Muscle of leg (tissue), 11 donors: ENCODE results near the gene RXRB. TPM values are rescaled to one million over a fixed set of nuclear protein-coding genes. Genes with fewer than 3 reads are reported as not detected.

ENCODE experiments used
- DNase-seq: peaks from one replicate; pipeline ENCODE4 v3.0.0; 2013
- H3K27ac ChIP-seq: one replicate; pipeline ENCODE4 v1.5.1; 2013; ENCODE audit warnings: mild to moderate bottlenecking, low read length, control low read depth
- H3K27me3 ChIP-seq: one replicate; pipeline ENCODE4 v1.6.1; 2013; ENCODE audit warnings: low read length; ENCODE audit not compliant: control insufficient read depth, insufficient read depth
- H3K36me3 ChIP-seq: one replicate; pipeline ENCODE4 v1.6.1; 2013; ENCODE audit warnings: low read length; ENCODE audit not compliant: control insufficient read depth, insufficient read depth
- H3K4me1 ChIP-seq: one replicate; pipeline ENCODE4 v1.6.1; 2013; ENCODE audit warnings: low read length; ENCODE audit not compliant: control insufficient read depth, insufficient read depth
- H3K4me3 ChIP-seq: one replicate; pipeline ENCODE4 v1.5.1; 2013; ENCODE audit warnings: low read length, control low read depth
- H3K9me3 ChIP-seq: replicated peaks from 2 replicates; pipeline ENCODE4 v1.6.1; 2013; ENCODE audit warnings: low read depth, low read length; ENCODE audit not compliant: control insufficient read depth
- WGBS: methylation state at CpG from one replicate; pipeline ENCODE4 v1.1.5; 2013; ENCODE audit warnings: missing lambda C conversion rate; ENCODE audit not compliant: insufficient coverage; 5-methylcytosine and 5-hydroxymethylcytosine counted together
- polyA plus RNA-seq, 8 donors: library from polyadenylated mRNA; unstranded; fragments of 120-200 nt; gene quantifications; one replicate each; pipeline versions ENCODE4 v1.2.1 to v1.2.3, GENCODE V29; 2013; ENCODE audit warnings: inconsistent platforms in 1 of 8, low replicate concordance in 1 of 8; ENCODE audit not compliant: insufficient read length in 8 of 8, insufficient read depth in 1 of 8
- total RNA-seq: library from RNA; stranded (reverse); fragments of 120-200 nt; gene quantifications from one replicate; pipeline ENCODE4 v1.2.4, GENCODE V29; 2013

RXRB gene
- total and polyA plus RNA-seq, 9 donors: 22.9 to 44.4 (median 39.6) TPM

DNA sequence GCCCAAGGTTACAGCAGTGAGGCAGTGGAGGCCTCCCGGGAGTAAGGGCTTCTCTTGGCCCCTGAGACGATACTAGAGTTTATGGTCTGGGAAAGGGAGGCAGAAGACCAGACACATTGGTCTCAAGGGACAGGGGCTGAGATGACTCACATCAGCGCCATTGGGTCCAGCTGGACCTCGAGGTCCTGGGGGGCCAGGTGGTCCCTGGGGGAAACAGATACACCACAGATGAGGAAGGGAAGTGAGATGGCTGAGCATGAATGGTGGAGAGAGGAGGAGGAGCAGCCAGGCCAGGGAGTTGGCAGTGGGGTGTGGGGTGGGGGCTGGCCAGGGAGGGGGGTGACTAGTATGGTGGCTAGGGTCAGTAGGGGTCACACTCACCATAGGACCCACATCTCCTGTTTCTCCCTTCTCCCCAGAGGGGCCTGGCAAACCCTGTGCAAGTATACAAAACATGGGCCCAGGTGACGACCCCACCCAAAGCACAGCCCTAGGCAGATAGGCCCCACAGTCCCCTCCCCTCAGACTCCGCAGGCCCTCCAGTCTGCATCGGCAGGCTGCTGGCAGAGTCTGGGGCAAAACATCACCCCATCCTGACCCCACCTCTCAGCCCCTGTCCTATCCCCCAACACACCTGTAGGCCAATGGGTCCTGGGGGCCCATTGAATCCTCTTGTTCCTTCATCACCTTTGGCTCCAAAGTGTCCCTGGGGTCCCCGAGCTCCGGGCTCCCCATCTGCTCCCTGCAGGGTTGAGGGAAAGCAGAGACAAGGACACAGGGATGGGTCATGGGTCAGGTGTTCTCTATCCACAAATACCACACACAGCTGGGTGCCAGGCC, 30.1 kb downstream of the RXRB start:
- no peaks in the 10 kb centered on the region for H3K9me3 ChIP-seq
- H3K27me3 ChIP-seq: peaks cover 5% of the 10 kb centered on the region
- WGBS: 64% methylated on average over 7 of the region's 9 CpGs
- no peak for DNase-seq
- H3K36me3 ChIP-seq: peaks cover 12% of the 10 kb centered on the region
- no peak overlapping the region for H3K4me3 ChIP-seq
- no peaks in the 10 kb centered on the region for H3K4me1 ChIP-seq
- H3K27ac ChIP-seq: no peak overlapping the region

DNA sequence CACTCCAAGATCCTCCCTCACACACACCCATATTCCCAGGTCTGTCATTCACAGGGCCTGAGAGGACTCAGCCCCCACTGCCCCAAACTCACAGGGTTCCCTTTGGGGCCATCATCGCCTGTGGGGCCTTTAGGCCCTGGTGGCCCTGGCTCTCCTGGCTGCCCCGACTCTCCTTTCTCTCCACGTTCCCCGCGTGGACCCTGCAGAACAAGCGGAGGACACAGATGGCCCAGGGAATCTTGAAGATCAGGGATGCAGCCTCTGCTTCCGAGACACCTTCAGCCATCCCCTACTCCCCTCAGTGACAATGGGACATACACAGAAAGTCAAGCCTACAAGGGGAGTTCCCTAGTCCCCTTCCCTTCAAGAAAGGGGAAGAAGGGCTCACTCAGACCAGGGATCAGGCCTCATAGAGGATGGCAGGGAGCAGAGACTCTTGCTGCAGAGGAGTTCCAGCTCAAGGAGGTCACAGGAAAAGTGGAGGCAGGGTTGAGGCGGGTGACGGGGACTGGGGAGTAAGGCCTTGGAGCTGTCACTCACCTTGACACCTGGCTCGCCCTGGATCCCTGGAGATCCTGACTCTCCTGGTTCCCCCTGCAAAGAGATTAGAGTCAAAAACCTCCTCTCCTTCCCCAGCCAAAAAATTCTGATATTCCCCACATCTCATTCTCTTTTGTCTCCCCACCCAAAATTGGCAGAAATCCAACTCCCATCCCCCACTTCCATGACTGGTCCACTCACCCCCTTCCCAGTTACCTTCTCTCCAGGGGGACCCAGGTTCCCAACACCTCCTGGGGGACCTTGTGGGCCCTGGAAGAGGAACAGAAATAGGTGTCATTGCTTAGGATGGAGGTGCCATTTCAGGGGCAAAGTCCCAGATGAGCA, 30.9 kb downstream of the RXRB start:
- Histone ChIP-seq H3K36me3 (peaks cover 12% of the 10 kb centered on the region), H3K4me3 (no peak overlapping the region), H3K4me1 (no peaks in the 10 kb centered on the region), H3K27ac (no peak overlapping the region), H3K9me3 (no peaks in the 10 kb centered on the region), H3K27me3 (peaks cover 5% of the 10 kb centered on the region)
- no peak for DNase-seq
- 83% methylated on average over 2 of the region's 10 CpGs for WGBS

DNA sequence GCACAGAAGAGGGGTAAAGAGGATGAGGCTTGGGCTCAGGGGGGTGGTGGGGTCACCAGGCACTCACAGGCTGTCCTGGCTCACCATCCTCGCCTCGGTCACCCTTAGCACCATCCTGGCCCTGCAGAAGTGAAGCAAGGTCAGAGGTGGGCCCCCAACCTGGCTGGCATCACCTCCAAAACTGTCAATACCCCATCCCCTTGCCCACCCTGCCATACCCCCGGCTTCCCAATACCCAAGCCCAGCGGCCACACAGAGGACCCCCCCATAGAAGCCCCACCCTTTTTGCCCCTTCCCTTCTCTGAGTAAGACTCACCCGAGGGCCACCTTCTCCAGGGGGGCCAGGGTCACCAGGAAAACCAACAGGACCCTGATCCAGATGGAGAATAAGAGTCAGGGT, 31.8 kb downstream of the RXRB start:
- no peak overlapping the region for H3K27ac ChIP-seq
- DNase-seq: no peak
- no peaks in the 10 kb centered on the region for H3K9me3 ChIP-seq
- no peaks in the 10 kb centered on the region for H3K4me1 ChIP-seq
- peaks cover 5% of the 10 kb centered on the region for H3K27me3 ChIP-seq
- 60% methylated on average over 5 of the region's 5 CpGs for WGBS
- H3K36me3 ChIP-seq: peaks cover 12% of the 10 kb centered on the region
- H3K4me3 ChIP-seq: no peak overlapping the region

DNA sequence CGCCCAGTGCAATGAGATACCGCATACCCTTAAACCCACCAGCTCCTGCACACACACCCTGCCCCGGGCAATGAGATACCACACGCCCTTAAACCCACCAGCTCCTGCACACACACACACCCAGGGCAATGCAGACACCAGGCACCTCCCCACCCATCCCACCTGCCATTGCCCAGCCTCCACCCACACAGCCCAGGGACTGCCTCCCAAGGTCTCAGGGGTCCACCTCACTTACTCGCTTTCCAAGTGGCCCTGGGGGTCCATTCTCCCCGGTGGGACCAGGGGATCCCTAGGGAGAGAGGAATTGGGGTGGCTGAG, 32.2 kb downstream of the RXRB start:
- 75% methylated on average over 3 of the region's 6 CpGs for WGBS
- Histone ChIP-seq H3K4me1 (no peaks in the 10 kb centered on the region), H3K4me3 (no peak overlapping the region), H3K36me3 (peaks cover 12% of the 10 kb centered on the region), H3K27ac (no peak overlapping the region), H3K9me3 (no peaks in the 10 kb centered on the region), H3K27me3 (peaks cover 5% of the 10 kb centered on the region)
- no peak for DNase-seq

DNA sequence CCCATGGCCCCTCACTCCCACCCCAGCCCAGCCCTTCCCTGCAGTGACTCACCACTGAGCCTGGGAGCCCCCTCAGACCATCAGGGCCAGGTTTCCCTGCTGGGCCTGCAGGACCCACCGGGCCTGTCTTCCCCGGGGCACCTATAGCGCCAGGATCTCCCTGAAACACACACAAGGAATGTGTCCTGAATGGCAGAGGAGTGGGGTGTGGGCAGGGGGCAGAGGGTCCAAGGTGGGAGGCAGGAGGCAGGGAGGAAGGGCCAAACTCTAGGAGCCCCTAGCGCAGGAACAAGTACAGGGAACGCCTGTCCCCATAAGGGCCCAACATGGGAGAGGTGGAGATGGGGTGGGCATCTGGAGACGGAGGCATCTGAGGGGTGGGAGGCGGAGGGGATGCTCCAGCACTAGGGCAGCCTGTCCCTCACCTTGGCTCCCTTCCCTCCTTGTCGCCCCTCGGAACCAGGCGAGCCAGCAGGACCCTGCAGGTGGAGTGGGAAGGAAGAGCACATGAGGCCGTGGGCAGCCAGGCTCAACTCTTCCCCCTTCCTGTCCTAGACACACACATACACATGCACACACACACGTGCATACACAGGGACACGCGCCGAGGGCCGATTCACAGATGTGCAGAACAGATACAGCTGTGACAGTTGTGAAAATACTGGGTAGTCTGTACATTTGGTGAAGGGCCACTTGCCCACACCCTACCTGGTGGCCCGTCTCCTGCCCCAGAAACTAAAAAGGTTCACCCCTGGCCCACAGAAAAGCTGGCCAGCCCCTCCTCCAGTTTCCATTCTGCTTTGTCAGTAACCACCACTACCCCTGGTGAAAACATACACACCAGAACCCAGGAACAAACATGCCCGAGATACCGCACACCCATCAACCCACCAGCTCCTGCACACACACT, 32.8 kb downstream of the RXRB start:
- Histone ChIP-seq H3K9me3 (no peaks in the 10 kb centered on the region), H3K4me3 (no peak overlapping the region), H3K27ac (no peak overlapping the region), H3K36me3 (peaks cover 12% of the 10 kb centered on the region), H3K27me3 (peaks cover 3% of the 10 kb centered on the region), H3K4me1 (peaks cover 2% of the 10 kb centered on the region)
- 86% methylated on average over 5 of the region's 19 CpGs for WGBS
- no peak for DNase-seq

DNA sequence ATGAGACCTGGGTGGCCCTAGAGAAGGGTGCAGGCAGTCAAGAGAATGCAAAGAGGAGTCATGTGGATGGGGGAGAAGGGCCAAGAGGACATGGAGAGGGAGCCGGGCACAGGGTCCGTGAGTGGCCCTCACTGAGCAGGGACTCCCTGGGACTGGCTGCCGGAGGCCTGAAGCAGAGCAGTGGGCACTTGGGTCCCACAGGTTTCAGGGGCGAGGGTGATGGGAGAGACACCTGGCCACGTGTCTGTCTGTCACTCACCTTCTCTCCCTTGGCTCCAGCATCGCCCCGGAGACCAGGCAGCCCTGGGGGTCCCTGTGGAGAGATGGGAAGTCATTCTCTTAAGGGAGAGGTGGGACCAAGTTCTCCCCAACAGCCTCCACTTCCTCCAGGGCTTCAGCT, 33.7 kb downstream of the RXRB start:
- WGBS: 72% methylated on average over 4 of the region's 7 CpGs
- Histone ChIP-seq H3K4me1 (peaks cover 10% of the 10 kb centered on the region), H3K36me3 (peaks cover 12% of the 10 kb centered on the region), H3K27me3 (peaks cover 3% of the 10 kb centered on the region), H3K9me3 (no peaks in the 10 kb centered on the region), H3K27ac (no peak overlapping the region), H3K4me3 (no peak overlapping the region)
- no peak for DNase-seq

DNA sequence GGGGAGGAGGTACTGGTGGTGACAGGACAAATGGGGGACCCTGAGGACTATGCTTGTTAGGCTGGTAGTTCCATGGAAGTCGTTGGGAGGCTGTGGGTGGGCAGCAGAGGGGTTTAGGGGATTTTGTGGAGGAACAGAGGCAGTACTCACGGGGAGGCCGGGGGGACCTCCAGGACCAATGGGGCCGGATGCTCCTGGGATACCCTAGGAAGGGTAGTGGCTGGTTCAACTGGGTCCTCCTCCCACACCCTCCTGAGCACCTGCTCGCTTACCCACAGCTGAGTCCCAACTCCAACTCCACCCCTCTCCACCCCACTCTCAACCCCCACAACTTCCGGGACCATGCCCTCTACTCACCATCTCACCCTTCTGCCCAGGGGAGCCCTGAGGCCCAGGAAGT, 34.1 kb downstream of the RXRB start:
- Histone ChIP-seq H3K27me3 (peaks cover 3% of the 10 kb centered on the region), H3K9me3 (no peaks in the 10 kb centered on the region), H3K4me3 (no peak overlapping the region), H3K36me3 (peaks cover 12% of the 10 kb centered on the region), H3K27ac (no peak overlapping the region), H3K4me1 (peaks cover 13% of the 10 kb centered on the region)
- 20% methylated on average over 1 of the region's 6 CpGs for WGBS
- no peak for DNase-seq

DNA sequence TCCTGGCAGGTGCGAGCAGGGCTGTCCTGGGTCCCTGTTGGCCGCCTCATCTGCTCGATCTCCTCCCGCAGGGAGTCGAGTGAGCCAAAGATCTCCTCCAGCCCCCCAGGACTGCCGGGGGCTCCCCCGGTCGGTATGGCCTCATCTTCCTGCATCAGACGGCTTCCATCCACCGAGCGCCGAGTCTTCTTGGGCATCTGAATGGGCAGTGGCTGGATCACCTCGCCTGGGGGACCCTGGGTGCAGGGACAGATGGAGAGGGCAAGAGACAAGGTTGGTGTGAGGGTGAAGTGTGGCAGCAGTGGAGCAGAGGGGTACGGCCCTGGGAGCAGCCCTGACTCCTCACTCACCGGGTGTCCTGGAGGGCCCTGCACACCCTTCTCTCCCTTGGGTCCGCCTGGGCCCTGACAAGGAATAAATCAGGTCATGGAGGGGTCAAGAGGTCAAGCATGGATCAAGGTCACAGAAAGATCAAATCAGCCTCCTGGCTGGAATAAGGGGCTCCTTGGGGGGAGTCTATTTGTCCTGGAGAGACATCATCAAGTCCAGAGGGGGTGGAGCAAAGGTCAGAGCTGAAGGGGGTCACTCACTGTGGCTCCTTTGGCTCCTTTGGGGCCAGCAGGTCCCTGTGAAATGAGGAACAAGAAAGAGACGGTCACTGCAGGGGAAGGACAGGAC, 34.7 kb downstream of the RXRB start:
- Histone ChIP-seq H3K27me3 (peaks cover 3% of the 10 kb centered on the region), H3K9me3 (no peaks in the 10 kb centered on the region), H3K4me1 (peaks cover 17% of the 10 kb centered on the region), H3K36me3 (peaks cover 8% of the 10 kb centered on the region), H3K4me3 (no peak overlapping the region), H3K27ac (no peak overlapping the region)
- DNase-seq: no peak
- 70% methylated on average over 12 of the region's 17 CpGs for WGBS

DNA sequence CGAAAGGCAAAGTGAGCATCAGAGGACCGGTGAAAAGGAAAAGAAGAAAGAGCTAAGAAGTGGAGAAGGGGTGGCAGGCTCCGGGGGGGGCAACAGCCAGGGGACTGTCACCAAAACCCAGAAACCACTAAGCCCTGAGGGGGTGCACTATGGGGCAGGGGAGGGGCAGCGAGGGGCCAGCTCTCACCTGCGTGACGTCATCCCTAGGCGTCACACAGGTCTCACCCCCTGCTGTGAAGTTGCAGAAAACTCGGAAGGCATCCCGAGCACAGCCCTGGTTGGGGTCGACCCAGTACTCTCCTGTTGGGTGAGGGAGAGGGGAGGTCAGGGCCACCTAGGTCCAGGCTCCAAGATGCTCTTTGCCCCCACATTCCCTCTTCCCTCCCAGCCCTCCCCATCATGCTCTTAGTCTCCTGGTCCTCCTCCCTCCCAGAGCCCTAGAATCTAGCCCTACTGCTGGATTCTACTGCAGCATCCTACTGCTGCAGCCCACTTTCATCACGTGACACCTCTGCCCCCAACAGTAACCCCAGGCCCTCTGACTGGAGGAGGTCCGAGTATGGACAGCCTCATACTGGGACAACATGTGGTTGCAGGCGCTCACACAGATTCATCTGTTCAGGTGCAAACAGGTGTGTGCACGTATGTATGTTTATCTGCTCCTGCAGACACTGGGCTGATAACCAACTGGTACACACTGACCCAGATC, 35.6 kb downstream of the RXRB start:
- Histone ChIP-seq H3K9me3 (no peaks in the 10 kb centered on the region), H3K4me1 (peaks cover 20% of the 10 kb centered on the region), H3K27me3 (peaks cover 3% of the 10 kb centered on the region), H3K27ac (no peak overlapping the region), H3K4me3 (no peak overlapping the region), H3K36me3 (peaks cover 5% of the 10 kb centered on the region)
- 48% methylated on average over 9 of the region's 14 CpGs for WGBS
- DNase-seq: no peak
